G401 (cell line): ENCODE data around the gene KLC1. TPM values are rescaled to one million over a fixed set of nuclear protein-coding genes. Genes with fewer than 3 reads are reported as not detected.

Source experiments
- DNase-seq: peaks from one replicate; pipeline ENCODE4 v3.0.0-alpha.2; 2015; ENCODE audit warnings: low spot score
- in situ Hi-C: cut with HindIII; loops from 2 replicates; pipeline ENCODE4 v1.10.0; 2016; ENCODE audit warnings: low sequenced_read_pairs, mixed read lengths
- total RNA-seq: library from RNA; depleted of rRNA; stranded (reverse); fragments of >200 nt; shearing (Covaris generic); gene quantifications from 2 replicates; pipeline ENCODE4 v1.2.3, GENCODE V29; 2014

Gene KLC1
- total RNA-seq, 1 experiment from 2014 or later: 184 TPM

DNA sequence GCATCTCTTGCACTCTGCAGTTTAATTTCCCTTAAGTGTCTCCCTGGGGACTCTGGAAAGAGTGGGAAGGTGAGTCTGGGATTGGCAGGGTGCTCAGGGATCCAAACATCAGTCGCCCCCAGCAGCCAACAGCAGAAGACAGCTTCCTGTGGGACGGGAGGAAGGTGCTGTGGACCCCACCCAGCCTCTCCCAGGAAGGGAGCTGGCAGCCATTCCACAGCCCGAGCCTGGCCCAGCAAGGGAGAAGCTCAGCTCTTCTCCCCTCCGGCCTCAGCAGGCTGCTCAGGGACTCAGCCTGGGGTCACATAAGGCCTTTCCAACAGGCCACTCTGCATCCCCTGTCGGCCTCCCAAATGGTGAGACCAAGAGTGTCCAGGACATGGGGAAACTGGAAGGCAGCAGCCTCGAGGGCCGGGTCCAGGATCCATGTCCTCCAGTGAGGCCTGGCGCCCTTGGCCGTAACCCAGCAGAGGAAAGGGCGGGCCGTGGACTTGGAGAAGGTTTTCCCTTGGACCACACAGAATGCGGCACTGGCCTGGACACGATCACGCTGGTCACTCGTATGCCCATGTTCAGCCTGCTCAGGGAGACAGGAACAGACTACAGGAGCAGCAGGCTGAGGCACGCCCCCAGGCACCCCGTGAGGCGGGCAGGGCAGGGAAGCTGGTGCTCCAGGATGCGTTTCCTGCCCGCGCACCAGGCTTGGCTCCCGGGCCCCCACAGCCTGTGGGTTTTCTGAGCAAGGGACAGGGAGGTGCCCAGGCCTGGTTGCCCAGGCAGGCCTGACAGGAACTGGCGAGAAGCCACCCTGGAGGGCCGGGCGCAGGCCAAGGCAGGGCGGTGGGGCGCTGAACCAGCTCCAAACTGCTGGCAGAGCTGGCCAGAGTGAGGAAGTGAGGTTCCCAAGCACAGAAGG lies 82.8 kb downstream of the KLC1 start:
- DNase-seq: peak; percentile 86
- in situ Hi-C loops: no loop called here

DNA sequence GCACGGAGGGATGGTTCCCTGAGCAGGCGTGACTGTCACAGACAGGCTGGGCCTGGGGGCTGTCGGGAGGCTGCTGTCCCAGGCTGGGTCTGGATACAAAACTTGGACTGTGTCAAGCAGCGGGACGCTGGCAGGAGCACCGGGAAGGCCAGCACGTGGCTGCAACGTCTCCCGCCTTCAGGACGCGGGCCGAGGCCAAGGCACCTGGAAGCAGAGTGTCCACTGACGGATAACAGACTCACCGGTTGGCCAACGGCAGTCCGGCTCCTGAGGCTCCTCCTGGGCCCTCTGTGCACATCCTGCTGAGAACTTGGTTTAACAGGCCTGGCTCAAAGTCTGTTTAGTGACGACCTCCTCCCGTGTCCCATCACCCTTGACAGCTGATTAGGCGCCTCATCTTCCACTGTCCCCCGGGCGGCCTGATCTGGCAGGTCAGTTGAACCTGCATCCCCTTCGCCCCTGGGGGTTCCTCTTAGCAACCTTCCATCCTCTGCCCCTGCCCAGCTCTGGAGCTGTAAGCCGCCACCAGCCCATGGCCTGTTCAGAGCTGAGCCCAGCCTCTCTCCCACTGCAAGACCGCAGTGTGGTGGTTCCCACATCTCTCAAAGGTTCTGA lies 83.7 kb downstream of the KLC1 start:
- in situ Hi-C loops: no loop called here

DNA sequence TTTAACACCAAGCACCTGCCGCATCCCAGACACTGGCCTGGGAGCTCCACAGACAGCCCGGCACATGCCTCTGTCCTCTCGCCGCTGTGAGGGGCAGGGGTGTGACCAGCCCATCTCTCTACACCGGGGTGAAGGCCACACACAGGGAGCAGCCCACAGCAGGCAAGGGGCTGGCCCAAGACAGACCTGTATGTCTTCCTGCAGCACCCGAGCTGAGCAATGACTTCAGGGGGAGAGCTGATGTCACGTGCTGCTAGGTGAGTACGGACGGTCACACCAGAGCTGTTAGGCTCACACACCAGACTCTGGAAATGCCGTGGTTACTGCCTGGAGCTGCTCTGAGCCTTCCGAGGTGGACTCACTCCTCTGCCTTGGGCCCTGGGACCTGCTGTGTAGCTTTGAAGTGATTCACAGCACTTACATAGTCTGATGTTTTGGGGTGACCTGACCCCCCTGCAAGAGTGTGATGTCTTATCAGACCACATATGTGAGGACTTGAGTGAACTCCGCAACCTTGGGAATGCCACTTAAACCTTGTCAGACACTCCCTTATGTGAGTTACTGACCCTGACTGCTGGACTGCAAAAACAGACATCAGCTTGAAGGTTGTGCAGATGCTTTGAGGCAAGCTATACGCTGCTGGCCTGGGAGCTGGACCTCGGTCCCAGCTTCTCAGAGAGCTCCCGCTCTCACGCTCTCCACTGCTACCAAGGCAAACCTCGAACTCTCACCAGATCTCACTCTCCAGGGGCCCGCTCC lies 84.5 kb downstream of the KLC1 start:
- in situ Hi-C loops: no loop called here
- DNase-seq: no peak

More for the DNA sequence above, 83.7 kb downstream of the KLC1 start:
- peak; percentile 60 for DNase-seq

DNA sequence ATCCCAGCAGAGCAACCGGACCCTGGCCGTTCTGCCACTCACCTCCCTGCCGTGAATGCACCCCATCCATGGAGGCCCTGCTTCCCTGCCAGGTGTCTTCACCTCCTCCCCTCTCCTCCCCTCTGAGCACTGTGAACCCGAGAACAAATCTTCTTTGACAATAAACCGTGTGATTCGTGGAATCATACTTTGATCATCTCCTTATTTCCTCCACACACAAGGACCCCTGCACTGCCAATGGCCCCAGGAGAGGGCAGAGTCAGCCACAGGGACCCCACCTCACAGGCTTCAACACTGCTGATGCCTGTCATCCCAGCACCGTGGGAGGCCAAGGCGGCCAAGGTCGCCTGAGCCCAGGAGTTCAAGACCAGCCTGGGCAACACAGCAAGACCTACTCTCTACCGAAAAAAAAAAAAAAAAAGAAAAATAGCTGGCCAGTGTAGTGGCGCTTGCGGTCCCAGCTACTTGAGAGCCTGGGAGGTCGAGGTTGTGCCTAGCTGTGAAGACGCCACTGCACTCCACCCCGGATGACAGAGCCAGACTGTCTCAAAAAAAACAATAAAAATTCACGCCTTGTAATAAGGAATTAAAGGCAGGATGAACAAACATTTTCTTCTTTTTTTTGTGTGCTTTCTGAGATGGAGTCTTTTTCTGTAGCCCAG lies 85.2 kb downstream of the KLC1 start:
- no peak for DNase-seq
- in situ Hi-C loops: no loop called here

DNA sequence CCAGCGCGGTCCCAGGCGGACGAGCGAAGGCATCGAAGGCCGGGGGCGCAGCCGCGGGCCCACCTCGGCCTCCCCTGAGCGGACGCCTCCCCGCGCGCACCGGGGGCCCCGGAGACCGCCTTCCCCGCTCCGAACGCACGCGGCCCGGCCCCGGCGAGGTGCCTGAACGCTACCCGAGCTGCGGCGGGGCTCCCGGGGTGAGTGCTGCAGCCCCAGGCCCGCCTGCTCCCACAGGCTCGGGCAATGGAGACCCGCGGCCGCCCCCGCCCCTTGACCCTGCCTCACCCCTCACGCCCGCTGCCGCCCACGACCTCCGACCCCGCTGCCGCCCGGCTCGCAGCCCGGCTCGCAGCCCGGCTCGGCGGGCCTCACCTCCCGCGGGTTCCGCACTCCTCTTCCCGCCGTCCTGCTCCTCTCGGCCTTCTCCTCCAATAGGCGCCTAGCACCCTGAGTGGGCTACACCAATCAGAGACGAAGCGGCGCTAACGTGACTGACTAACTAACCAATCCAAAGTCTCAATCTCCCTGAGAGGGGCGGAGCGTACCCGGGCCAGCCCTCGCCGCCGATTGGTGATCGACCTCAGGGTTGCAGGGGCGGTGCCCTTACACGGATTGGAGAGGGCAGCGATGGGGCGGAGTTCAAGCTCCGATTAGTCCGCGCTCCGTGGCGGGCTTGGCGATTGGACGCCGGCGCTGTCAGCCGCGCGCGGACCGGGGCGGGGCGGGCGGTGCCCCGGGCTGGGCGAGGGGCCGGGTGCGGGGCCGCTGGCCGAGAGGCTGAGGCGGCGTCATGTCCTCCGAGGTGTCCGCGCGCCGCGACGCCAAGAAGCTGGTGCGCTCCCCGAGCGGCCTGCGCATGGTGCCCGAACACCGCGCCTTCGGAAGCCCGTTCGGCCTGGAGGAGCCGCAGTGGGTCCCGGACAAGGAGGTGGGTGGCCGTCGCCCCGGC lies 86.3 kb downstream of the KLC1 start, which contains the start of the genes XRCC3 and ZFYVE21:
Gene XRCC3 (minus strand): TSS at position 400 of the 949 bp plus-strand sequence. CDS start 4,364 bp downstream, outside the sequence.
Gene ZFYVE21 (plus strand): TSS at position 759 of the 949 bp plus-strand sequence. CDS start 32 bp downstream, at position 791.
- in situ Hi-C loops: no loop called here

DNA sequence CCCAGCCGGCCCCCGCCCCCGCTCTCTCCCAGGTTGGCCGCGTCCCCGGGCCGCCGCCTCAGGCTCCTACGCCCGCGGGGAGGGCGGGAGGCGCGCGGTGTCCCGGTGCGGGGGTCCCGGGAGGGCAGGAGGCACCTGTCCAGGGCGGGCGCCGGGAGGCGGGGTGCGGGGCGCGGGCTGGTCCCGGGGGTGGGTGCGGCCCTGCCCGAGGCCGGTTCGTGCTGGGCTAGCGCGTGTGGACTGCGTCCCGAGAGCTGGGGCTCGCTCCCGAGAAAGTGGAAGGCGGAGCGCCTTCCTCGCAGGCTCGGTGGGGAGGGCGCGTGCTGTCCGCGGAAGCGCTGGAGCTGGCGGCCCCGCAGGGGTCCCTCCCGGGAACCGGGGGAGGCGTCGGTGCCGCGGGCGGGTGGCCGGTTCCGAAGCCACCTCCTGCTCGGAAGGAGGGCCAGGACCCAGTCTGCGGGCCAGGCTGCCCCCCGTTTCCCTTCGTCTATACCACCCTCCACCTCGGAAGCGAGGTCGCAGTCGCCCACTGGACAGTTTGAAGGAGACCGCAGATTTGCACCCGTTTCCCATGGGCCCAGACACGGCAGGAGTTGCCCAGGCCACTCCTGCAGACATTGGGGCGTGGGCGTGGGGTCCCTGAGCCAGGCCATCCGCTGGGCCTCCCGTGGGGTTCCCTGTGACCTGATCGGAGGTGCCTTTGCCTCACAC lies 87.2 kb downstream of the KLC1 start:
- in situ Hi-C loops: no loop called here
- no peak for DNase-seq

More for the DNA sequence above, 86.3 kb downstream of the KLC1 start, which contains the start of the genes XRCC3 and ZFYVE21:
- DNase-seq: peak; percentile 99

DNA sequence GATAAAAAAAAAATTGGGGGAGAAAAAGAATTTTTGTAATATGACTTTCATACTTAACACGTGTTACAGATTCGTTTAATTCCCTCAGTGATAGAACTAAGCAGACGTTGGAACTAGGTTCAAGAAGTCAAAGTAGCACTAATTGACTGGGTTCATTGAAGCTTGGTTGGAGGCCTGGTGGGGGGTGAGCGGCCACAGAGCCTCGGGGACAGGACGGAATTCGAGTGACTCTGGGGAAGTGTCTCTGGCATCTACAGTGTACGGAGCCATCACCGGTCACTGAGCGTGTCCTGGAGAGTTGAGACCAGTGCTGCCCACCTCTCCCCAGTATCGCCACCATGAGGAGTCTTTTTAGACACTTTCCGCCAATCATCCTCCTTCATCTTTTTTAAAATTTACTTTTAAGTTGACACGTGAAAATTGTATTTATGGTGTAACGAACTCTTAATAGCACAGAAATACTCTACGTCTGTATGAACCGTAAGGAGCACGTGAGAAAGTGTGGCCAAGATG lies 87.9 kb downstream of the KLC1 start:
- no peak for DNase-seq
- in situ Hi-C loops: no loop called here

DNA sequence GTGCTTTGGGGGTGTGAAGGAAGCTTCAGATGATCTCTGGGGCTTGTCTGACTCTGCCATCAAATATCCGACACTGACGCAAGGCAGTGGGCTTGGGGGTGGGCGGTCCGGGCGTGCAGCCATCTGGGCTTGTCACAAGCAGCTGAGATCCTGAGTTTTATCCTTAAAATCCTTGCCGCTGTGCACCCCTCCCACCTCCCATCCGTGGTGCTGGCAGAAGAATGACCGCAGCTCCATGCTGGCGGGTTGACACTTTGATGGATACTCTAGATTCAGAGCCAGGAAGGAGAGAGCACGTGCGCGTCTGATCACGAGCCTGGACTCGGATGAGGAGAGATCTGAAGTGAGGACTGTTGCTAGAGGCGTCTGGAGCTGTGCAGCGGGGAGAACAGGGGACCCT lies 89.6 kb downstream of the KLC1 start:
- DNase-seq: no peak
- in situ Hi-C loops: no loop called here

DNA sequence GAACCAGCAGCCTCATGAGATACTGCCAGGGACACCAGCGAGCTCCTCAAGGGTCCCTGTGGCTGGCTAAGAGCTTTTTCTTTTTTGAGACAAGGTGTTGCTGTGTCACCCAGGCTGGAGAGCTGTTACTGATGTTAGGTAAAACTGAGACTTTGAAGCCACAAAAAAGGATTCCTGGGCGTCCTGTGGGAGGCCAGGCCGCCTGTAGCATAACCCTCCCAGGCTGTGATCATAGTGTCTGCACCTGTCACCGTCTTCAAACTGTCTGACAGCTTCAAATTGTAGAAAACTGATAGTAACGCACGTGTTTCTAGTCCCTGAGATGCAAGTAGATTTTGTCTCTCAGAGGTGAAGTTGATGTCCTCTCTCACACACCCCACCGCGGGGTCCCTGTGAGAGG lies 90.7 kb downstream of the KLC1 start:
- DNase-seq: no peak
- in situ Hi-C loops: no loop called here

DNA sequence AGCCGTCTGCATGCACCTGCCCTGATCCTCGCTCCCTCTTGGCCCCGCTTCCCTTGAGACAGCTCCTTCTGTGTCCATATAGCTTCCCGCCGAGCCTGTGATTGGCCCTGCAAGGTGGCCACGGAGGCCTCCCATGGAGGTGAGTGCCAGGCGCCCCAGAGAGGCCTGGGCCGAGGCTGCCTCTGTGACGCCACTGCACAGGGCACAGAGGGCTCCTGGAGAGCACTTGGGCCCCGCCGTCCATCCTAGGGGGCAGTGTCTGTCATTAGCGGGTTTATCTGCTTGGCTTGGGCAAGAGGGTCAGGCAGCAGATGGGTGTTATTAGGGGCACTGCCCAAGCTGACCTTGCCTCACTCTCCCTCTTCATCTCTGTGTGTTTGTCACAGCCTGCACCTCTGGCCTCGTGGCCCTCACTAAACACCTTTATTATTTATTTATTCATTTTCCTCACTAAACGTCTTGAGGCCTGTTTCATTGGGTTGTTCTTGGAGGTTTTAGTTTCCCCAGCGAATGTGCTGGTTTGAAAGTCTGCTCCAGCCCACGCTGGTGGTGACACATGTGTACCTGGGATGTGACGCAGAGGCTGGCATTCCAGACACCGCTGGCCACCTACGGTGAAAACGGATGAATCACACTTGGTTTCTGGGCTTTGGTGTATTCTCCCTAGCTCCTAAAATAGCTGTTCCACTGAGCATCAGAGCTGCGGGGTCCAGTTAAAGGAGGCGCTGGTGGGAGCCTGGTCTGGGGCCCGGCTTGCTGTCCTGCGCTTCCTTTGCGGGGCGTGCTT lies 92.5 kb downstream of the KLC1 start:
- in situ Hi-C loops: no loop called here
- DNase-seq: no peak

DNA sequence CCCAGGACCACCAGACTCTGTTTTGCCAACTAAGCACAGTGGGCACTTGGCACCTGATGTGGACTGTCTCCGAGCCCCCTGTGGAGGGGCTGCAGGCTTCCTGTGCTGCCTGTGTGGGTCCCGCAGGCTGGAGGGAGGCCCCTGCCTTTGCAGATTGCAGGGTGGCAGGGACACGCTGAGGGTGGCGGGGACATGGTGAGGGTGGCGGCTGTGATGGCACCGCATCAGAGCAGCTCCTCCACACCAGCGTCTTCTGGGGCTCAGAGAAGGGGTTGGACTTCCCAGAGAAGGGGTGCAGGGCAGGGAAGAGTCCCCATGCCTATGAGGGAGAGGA lies 94.7 kb downstream of the KLC1 start:
- in situ Hi-C loops: no loop called here
- no peak for DNase-seq

DNA sequence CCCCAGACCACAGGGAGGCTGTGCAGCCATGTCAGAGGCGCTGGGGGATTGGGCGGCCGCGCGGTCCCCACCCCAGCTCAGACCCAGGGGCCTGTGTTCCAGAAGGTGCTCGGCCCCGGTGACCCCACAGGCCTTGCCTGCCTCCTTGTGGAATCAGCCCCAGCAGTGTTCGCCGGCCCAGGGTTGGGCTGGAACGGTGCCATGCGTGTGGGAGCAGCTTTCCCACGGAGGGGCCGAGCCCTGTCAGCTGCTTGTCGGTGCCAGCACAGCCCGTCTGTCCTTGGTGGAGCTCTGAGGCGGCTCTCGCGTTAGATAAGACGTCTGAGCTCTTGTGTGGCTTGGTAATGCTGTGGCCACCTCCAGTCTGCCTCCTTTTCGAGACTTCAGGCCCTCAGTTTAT lies 95.1 kb downstream of the KLC1 start:
- in situ Hi-C loops: no loop called here

DNA sequence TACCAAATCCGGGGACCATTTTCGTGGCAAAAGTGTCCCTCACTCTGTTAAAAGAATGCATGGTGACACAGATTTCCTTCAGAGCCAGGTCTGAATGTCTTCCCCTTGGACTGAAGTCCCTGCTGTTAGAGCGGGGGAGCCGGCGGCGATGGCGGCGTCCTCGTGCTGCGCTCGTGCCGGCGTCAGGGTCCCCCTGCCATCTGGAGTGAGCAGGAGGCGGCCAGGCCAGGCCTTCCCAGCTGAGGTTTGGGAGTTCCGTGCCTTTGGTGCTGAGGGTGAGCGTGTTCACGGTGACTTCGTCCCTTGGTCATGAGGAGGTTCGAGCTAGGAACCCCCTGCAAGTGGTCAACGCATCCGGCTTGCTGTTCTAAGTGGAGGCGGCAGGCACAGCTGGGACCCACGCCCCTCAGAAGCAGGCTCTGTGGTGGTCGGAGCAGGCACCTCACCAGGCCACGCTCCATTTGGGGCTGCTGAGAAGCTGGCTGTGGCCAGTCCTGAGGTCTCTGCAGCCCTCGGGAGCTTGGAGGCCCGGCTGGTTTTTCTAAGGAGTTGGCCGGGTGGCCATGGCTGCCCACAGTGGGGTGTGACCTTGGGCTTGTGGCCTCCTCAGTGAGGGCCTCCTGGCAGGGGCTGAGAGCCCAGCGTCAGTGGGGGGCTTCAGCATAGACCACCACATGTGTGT lies 96.1 kb downstream of the KLC1 start:
- no peak for DNase-seq
- in situ Hi-C loops: no loop called here

More for the DNA sequence above, 95.1 kb downstream of the KLC1 start:
- DNase-seq: peak; percentile 71

DNA sequence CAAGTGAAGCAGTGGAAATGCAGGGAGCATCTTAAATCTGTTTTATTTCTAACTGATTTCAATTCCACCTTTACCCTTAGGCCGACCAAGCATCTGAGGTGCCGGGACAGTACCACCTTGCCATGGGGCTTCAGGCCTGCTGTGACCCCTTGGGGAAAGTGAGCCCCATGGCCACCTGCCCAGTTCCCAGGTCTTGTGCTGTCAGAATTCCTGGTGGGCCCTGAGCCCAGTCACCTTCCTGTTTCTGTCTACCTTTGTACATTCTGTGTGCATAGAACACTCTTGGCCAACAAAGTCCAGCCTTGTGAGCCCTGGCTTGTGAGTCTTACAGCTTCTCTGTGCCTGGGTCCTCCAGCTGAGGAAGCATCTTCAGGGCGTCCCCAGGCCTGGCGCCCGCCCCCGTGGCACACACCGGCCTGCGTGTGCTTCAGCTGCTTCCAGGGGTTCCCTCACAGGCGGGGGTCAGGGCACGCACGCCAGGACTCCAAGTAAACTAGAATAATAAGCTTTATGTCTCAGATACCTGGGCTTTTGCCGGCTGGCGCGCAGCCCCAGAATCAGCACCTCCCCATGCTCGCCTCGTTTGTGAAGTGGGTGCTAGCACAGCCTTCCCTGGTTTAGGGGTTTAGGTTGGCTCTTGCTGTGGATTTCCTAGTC lies 96.9 kb downstream of the KLC1 start:
- no peak for DNase-seq
- in situ Hi-C loops: no loop called here

DNA sequence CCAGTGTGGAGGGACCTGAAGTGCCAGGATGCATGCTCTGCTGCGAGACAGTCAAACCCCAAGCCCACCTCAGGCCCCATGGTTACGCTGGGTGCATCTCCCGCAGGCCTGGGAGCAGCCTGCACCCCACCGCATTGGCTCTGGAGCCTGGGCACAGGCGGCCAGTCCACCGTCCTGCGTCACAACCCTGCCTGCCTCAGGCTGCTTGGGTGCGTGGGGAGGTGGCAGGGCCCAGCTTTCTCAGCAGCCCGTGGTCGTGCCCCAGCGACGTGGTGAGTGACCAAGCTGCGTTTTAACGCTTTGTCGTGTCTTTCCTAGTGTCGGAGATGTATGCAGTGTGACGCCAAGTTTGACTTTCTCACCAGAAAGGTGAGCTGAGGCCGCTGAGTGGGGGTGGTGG lies 97.5 kb downstream of the KLC1 start:
- DNase-seq: no peak
- in situ Hi-C loops: no loop called here
